ENCODE measurements around the gene TNFSF12.
"Not testable (repeated sequence)": the region's sequence is repeated elsewhere in the genome, so short reads cannot be mapped to it uniquely, and the experiment has no call there.

The TNFSF12 gene

DNA sequence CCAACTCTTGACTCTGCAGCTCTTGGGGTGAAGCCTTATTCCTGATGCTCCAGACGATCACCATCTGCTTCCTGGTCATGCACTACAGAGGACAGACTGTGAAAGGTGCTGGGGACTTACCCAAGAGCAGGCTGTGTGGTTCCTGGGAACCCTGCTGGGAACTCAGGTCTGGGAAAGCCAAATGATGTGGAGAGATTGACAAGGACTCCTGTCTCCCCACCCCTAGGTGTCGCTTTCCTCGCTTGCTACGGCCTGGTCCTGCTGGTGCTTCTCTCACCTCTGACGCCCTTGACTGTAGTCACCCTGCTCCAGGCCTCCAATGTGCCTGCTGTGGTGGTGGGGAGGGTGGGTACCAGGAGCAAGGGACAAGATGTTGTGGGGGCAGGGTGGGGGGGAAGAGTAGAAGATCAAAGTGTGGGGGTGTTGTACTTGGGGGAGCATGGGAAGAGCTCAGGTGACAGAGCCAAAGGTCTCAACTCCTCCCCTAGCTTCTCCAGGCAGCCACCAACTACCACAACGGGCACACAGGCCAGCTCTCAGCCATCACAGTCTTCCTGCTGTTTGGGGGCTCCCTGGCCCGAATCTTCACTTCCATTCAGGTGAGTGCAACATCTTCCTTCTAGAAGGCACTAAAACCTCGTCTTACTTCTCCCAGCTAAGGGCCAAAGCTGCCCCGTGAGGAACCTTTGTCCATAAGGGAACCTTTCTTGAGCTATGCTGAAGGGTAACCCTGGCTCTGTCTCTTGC lies 38.0 kb downstream of the TNFSF12 start:
- DNase-seq (ENCODE audit: low read depth, low spot score), result no peak

DNA sequence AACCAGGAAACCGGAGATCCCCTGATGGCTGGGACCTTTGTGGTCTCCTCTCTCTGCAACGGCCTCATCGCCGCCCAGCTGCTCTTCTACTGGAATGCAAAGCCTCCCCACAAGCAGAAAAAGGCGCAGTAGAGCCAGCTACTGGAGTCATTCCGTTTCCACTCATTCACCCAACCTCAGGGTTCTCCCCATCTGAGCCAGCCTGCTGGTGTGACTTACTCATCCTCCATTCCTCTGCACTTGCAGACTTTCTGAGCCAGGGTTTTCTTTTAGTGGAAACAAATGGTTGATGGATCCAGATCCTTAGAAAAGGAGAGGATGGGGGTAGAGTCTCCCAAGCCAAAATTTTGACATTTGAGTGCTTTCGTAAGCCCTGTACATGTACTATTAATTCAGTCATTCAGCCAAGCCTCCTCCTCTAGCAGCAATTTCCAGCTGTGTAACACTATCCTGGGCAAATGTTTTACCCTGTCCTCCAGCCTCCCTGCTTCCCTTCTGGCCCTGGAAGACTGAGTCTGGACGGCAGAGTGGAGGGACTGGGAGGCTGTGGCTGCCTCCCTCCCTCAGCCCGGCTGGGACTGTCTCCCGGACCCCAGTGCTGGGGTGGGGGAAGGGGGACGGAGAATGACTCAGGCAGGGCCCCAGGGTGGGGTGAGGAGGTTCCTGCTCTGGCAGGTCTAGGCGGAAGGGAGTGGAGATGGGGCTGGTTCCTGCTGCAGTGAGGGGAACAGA lies 38.7 kb downstream of the TNFSF12 start:
- DNase-seq (ENCODE audit: low read depth, low spot score), result peak; percentile 93

DNA sequence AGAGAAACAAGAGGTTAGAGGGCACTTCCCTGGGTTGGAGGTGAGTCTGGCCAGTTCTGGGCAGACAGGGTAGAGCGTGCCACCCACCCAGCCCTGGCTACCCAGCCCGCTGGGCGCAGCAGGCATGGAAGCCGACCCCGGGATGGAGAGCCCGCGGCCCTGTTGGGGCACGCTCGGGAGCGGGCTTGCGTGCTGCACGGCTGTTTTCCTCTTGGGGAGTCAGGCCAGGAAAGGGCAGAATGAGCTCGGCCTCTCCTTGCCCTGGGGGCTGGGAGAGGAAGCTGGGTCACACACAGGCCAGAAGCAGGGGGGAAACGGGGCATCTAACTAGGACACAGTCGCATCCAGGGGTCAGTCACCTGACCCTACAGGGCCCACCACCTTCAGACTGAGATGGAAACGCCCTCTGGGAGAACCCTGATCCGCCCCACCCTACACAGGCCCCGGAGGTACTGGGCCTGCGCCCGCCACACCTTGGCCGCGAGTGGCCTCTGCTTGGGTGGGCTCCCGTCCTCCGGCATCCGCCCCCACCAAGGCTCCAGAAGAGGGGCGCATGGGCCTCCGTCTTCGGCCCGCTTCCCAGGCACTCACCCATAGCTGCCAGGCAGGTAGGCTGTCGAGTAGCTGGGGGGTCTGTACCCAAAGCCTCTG lies 39.8 kb downstream of the TNFSF12 start:
- DNase-seq (ENCODE audit: low read depth, low spot score), result no peak

DNA sequence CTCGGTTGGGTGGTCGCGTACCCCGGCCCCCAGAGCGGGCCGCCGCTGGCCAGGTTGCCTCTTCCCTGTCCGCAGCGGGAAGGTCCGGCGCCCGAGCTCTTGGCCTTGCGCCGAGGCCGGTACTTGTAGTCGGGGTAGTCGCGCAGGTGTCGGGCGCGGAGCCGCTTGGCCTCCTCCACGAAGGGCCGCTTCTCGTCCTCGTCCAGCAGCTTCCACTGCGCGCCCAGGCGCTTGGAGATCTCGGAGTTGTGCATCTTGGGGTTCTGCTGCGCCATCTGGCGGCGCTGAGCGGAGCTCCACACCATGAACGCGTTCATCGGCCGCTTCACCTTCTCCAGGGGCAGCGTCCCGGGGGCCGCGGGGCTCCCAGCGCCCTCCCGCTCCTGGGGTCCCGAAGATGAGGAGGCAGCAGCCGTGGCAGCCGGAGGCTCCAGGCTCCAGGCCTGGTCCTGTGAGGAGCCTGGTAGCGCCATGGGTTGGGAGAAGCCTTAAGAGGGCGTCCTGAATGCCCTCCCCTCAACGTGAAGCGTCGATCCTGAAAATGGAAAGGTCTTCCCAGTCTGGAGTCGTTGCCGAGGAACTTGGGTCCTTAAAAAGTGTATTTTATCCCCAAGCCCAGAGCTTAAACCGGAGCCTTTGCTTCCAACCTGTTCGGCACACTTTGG lies 40.5 kb downstream of the TNFSF12 start:
- peak; percentile 94 for DNase-seq (ENCODE audit: low read depth, low spot score)

DNA sequence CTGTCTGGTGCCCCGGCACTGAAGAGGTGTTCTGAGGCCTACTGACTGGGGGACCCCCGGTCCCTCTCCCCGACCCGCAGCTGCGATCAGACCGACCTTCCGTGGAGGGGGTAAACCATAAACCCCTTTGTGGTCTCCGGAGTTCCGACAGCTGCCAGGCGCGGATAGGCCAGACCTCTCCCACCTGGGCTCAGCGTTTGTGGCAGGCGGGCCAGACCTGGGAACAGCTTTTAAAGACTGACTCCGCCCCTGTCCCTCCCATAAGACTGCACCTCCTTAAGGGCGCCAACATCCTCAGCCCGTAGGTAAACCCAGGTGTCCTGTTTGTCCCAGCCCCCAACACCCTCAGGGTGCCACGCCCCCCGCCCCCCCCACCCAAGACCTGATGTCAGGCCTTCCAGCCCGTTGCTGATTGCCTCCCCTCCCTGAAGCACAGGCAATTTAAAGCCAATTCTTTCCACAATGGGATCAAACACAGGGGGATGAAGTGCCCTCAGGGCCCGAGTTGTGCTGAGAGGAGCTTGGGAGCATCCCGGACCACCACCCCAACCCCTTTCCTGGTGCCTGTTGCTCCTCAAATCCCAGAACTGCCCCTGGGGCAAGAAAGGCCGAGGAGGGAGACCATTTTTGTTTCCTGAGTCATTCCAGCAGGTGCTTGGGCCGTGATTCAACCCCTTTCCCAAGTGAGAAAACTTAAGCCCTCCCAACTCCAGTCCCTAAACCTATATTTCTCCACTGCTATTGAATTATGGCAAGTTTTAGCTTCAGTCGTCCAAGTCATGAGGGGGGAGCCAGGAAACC lies 41.2 kb downstream of the TNFSF12 start, which contains the start of gene SOX15:
TSS of gene SOX15 (minus strand) at position 204 of the 801 bp plus-strand sequence. CDS start 418 bp downstream, outside the sequence.
- peak; percentile 53 for DNase-seq (ENCODE audit: low read depth, low spot score)

DNA sequence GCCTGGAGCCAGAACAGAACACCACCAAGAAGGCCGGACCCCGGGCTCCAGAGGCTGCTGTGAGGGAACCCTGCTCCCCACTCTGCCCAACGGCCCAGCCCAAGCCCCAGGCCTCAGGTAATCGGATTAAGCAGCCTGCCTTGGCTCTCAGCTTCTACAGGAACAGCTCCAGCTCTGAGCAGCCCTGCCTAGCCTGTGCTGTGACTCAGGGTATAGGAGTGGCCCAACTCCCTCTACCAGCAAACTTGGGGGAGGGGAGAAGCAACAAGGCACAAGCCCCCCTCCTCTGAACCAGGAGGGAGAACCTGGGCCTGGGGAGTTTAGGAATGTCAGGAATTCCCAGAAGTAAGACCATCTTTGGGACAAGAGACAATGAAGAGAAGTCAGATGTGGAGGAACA lies 41.9 kb downstream of the TNFSF12 start:
- DNase-seq (ENCODE audit: low read depth, low spot score), result peak; percentile 86

DNA sequence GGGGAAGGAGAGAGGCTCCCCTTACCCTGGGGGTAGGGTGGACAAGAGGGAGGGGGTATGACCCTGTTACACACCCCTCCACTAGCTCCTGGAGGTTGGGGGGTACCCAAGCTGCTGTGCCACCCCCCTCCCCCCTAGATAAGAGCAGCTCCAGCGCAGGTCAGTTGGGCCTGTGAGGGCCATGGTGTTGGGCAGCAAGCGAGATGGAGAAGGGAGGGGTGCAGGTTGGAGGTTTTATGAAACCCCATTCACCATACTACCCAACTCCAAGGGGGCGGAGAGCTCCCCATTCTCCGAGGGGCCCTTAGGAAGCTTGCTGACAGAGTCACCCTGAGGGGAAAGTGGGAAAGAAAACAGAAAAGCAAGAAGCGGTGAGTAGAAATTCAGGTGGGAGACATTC lies 42.7 kb downstream of the TNFSF12 start:
- DNase-seq (ENCODE audit: low read depth, low spot score), result no peak

DNA sequence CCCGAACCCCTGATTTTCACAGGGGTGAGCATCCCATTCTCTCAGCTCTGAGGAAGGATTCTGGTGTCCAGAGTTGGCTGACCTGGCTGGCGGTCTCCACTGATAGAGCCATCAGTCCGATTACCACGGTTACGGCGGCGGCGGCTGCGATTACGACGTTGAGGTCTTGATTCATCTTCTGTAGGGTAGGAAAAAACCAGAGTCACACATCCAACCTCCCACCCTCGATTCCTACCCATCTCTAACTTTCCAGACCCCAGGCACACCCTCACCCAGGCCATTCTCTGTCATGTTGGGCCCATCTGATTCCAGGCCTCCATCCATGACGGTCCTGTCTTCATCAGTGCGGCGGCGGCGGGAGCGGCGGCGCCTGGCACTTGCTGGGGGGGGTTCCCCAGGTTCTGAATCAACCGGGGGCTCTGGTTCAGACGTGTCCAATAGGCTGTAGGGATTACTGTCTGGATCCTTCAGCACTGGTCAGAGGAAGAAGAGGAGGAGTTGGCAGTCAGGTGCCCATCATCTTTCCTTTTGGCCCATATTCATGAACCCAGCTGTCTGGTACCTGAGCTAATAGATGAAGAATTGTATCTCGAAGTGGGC lies 43.7 kb downstream of the TNFSF12 start:
- no peak for DNase-seq (ENCODE audit: low read depth, low spot score)

DNA sequence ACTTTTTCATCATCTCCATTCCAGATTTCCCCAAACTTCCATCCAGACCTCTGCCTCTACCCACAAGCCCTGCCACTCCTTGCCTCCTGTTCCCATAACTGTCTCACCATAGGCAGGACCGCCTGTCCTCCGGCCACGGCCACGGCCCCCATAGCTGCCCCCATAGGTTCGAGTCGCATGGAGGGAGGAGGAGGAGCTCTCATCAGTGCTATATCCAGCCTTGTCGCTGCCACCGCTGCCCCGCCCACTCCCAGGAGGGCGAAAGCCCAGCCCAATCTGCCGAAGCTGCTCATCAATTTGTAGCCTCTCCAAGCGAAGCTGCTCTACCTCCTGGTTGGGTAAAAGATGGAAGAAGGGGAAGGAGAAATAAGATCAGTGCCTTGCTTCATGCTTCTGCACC lies 44.4 kb downstream of the TNFSF12 start:
- no peak for DNase-seq (ENCODE audit: low read depth, low spot score)

DNA sequence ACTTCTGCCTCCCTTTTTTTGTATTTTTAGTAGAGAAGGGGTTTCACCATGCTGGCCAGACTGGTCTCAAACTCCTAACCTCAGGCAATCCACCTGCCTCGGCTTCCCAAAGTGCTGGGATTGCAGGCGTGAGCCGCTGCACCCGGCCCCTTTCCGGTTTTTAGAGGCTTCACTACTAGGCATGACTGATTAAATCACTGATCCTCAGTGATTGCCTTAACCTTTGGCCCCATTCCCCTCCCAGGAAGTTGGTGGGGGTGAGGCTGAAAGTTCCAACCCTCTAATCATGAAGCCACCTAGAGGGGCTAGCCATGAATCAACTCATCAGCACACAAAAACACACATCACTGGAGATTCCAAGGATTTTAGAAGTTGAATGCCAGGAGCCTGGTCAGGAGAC lies 48.7 kb downstream of the TNFSF12 start:
- not testable (repeated sequence) for DNase-seq (ENCODE audit: low read depth, low spot score)

DNA sequence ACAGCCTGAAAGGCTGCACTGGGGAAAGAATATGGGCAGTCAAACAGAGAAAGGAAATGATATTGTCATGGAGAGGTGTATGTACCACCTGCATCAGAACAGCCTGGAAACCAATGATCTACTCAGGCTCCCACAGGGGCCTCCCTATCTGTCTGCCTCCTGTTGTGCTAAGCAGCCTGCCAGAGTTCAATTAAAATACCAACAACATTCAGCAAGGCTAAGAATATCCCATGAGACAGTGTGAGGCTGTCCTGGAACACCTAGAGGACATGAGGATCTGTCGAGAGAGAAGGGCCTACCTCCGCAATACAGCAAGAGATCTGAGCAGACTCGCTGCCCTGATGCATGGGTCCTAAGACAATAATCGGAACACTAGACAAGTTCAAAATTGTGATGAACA lies 57.4 kb downstream of the TNFSF12 start:
- DNase-seq (ENCODE audit: low read depth, low spot score), result no peak

Measured in astrocyte of the hippocampus (primary cell).